HepG2 (cell line): Measurements from ENCODE around the gene PTPN3. TPM values are rescaled to one million over a fixed set of nuclear protein-coding genes. Genes with fewer than 3 reads are reported as not detected.

Source experiments
- AGO1 ChIP-seq: fragments of 200-400 bp; formaldehyde crosslinking; IDR thresholded peaks from 2 replicates; pipeline ENCODE4 v1.6.1; 2017; ENCODE audit warnings: mild to moderate bottlenecking, low read depth, low read length, moderate library complexity; ENCODE audit not compliant: poor library complexity, severe bottlenecking
- ATF1 ChIP-seq: IDR thresholded peaks from 2 replicates; pipeline ENCODE4 v1.6.1; 2016; ENCODE audit warnings: mild to moderate bottlenecking, control low read depth
- CBX5 ChIP-seq: sonication (generic); formaldehyde crosslinking; IDR thresholded peaks from 2 replicates; pipeline ENCODE4 v1.4.0; 2020; ENCODE audit warnings: missing genetic modification reagents, borderline replicate concordance
- CCDC6 ChIP-seq: sonication (generic); formaldehyde crosslinking; IDR thresholded peaks from 2 replicates; pipeline ENCODE4 v1.8.1; 2022; ENCODE audit warnings: mild to moderate bottlenecking, missing genetic modification reagents, moderate library complexity
- FOXK2 ChIP-seq: fragments of 450-650 bp; IDR thresholded peaks from 2 replicates; pipeline ENCODE4 v1.6.1; 2016
- HMGA1 ChIP-seq: sonication (generic); formaldehyde crosslinking; conservative IDR thresholded peaks from 2 replicates; pipeline ENCODE4 v1.4.0; 2020; ENCODE audit warnings: missing genetic modification reagents
- HOXA3 ChIP-seq: sonication (generic); formaldehyde crosslinking; IDR thresholded peaks from 2 replicates; pipeline ENCODE4 v1.5.0; 2020; ENCODE audit warnings: missing genetic modification reagents
- NCOA1 ChIP-seq: sonication (generic); formaldehyde crosslinking; IDR thresholded peaks from 2 replicates; pipeline ENCODE4 v1.9.0; 2021; ENCODE audit warnings: missing genetic modification reagents
- NFIC ChIP-seq: IDR thresholded peaks from 2 replicates; pipeline ENCODE4 v1.6.1; 2012; ENCODE audit warnings: mild to moderate bottlenecking, low read length, inconsistent platforms
- PCBP2 ChIP-seq: fragments of 200-400 bp; formaldehyde crosslinking; optimal IDR thresholded peaks from 2 replicates; pipeline ENCODE3; 2018; ENCODE audit warnings: low read length, low read depth; ENCODE audit not compliant: poor library complexity, severe bottlenecking
- SETDB1 ChIP-seq: sonication (generic); formaldehyde crosslinking; IDR thresholded peaks from 2 replicates; pipeline ENCODE4 v1.5.1; 2020; ENCODE audit warnings: missing genetic modification reagents, mild to moderate bottlenecking, borderline replicate concordance
- SRSF4 ChIP-seq: fragments of 200-400 bp; formaldehyde crosslinking; IDR thresholded peaks from one replicate; pipeline ENCODE4 v1.6.1; 2018; ENCODE audit warnings: mild to moderate bottlenecking, low read depth, low read length, moderate library complexity; ENCODE audit not compliant: poor library complexity, severe bottlenecking
- SUZ12 ChIP-seq: fragments of 150-350 bp; IDR thresholded peaks from 2 replicates; pipeline ENCODE4 v1.6.1; 2014; ENCODE audit warnings: low read depth, low read length
- SYNCRIP ChIP-seq: fragments of 200-400 bp; formaldehyde crosslinking; IDR thresholded peaks from 2 replicates; pipeline ENCODE4 v1.6.1; 2018; ENCODE audit warnings: mild to moderate bottlenecking, low read depth, low read length; ENCODE audit not compliant: insufficient read depth
- ZFP37 ChIP-seq: sonication (generic); formaldehyde crosslinking; IDR thresholded peaks from 2 replicates; pipeline ENCODE4 v1.4.0; 2020; ENCODE audit warnings: missing genetic modification reagents, borderline replicate concordance
- ZNF251 ChIP-seq: sonication (generic); formaldehyde crosslinking; IDR thresholded peaks from 2 replicates; pipeline ENCODE4 v1.9.0; 2021; ENCODE audit warnings: mild to moderate bottlenecking, missing genetic modification reagents
- ZNF292 ChIP-seq: sonication (generic); formaldehyde crosslinking; IDR thresholded peaks from 2 replicates; pipeline ENCODE4 v1.8.1; 2022; ENCODE audit warnings: mild to moderate bottlenecking, low read depth, missing genetic modification reagents, borderline replicate concordance
- ZNF326 ChIP-seq: sonication (generic); formaldehyde crosslinking; IDR thresholded peaks from 2 replicates; pipeline ENCODE4 v1.4.0; 2020; ENCODE audit warnings: missing genetic modification reagents, borderline replicate concordance
- ZNF335 ChIP-seq: sonication (generic); formaldehyde crosslinking; IDR thresholded peaks from 2 replicates; pipeline ENCODE4 v1.4.0; 2020; ENCODE audit warnings: missing genetic modification reagents
- ZNF552 ChIP-seq: sonication (generic); formaldehyde crosslinking; IDR thresholded peaks from 2 replicates; pipeline ENCODE4 v1.9.0; 2022; ENCODE audit warnings: missing genetic modification reagents, mild to moderate bottlenecking, borderline replicate concordance
- ZNF557 ChIP-seq: sonication (generic); formaldehyde crosslinking; IDR thresholded peaks from 2 replicates; pipeline ENCODE4 v1.4.0; 2020; ENCODE audit warnings: missing genetic modification reagents
- ZNF564 ChIP-seq: sonication (generic); formaldehyde crosslinking; IDR thresholded peaks from 2 replicates; pipeline ENCODE4 v1.8.1; 2023; ENCODE audit warnings: mild to moderate bottlenecking, missing genetic modification reagents
- ZNF570 ChIP-seq: sonication (generic); formaldehyde crosslinking; IDR thresholded peaks from 2 replicates; pipeline ENCODE4 v1.4.0; 2020; ENCODE audit warnings: mild to moderate bottlenecking, missing genetic modification reagents, borderline replicate concordance
- ZNF746 ChIP-seq: sonication (generic); formaldehyde crosslinking; IDR thresholded peaks from 2 replicates; pipeline ENCODE4 v1.8.0; 2022; ENCODE audit warnings: mild to moderate bottlenecking, missing genetic modification reagents
- ZSCAN5A ChIP-seq: sonication (generic); formaldehyde crosslinking; IDR thresholded peaks from 2 replicates; pipeline ENCODE4 v1.8.0; 2022; ENCODE audit warnings: mild to moderate bottlenecking, missing genetic modification reagents, borderline replicate concordance
- polyA plus RNA-seq, 8 experiments: library from polyadenylated mRNA; depleted of rRNA in 3 of 8; stranded (reverse) in 7 of 8; unstranded in 1 of 8; fragments of >200 nt; fragmentation: Illumina TruSeq in 4 of 8; extraction: Trizol in 4 of 8; gene quantifications; 2 replicates each; pipeline versions ENCODE4 v1.2.1 to v1.2.3, GENCODE V29; 2011 to 2016; ENCODE audit warnings: low read depth in 4 of 8, missing spikeins in 1 of 8, mixed read lengths in 1 of 8; ENCODE audit not compliant: insufficient read depth in 1 of 8
- total RNA-seq, 5 experiments: library from RNA; depleted of rRNA; stranded (reverse); fragments of >200 nt; fragmentation: Illumina TruSeq; extraction: Trizol; gene quantifications; 2 replicates each; pipeline ENCODE4 v1.2.3, GENCODE V29; 2016; ENCODE audit warnings: low read depth in 1 of 5
- TF ChIP-seq, protein P1 (sequence below): sonication (generic); formaldehyde crosslinking; IDR thresholded peaks from 2 replicates; pipeline ENCODE4 v1.4.0; 2020; ENCODE audit warnings: mild to moderate bottlenecking, missing genetic modification reagents
- TF ChIP-seq, protein P2 (sequence below): sonication (generic); formaldehyde crosslinking; IDR thresholded peaks from 2 replicates; pipeline ENCODE4 v1.4.0; 2020; ENCODE audit warnings: mild to moderate bottlenecking, low read depth, missing genetic modification reagents
- TF ChIP-seq, protein P3 (sequence below): sonication (generic); formaldehyde crosslinking; IDR thresholded peaks from 2 replicates; pipeline ENCODE4 v1.4.0; 2020; ENCODE audit warnings: missing genetic modification reagents, borderline replicate concordance

Gene PTPN3
- total and polyA plus RNA-seq, 2 of the 13 experiments (the other 11 are each of a cell fraction or from before 2014, with no cell fraction given) = 5.6 to 20.5 TPM

- TF ChIP-seq, protein P1, sequence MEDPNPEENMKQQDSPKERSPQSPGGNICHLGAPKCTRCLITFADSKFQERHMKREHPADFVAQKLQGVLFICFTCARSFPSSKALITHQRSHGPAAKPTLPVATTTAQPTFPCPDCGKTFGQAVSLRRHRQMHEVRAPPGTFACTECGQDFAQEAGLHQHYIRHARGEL (CRISPR knock-in tag) = no peak
- TF ChIP-seq ZNF564 (CRISPR knock-in tag) (no peak), PCBP2 (no peak), ZNF326 (CRISPR knock-in tag) (no peak), ZNF335 (peak; percentile 87; the same call in 1 of the 2 replicates), CBX5 (peak; percentile 89), ZSCAN5A (CRISPR knock-in tag) (no peak), SYNCRIP (no peak), ZNF746 (CRISPR knock-in tag) (0 out of 2 replicates have a peak, but pooled peaks have one; percentile 19), HOXA3 (CRISPR knock-in tag) (peak; percentile 75; the same call in 1 of the 2 replicates), ATF1 (CRISPR knock-in tag) (no peak), SUZ12 (no peak), ZNF570 (no peak), ZNF552 (CRISPR knock-in tag) (no peak), AGO1 (no peak), SRSF4 (no peak), ZNF557 (CRISPR knock-in tag) (no peak), ZNF292 (peak; percentile 65; the same call in 1 of the 2 replicates), NCOA1 (CRISPR knock-in tag) (no peak), SETDB1 (CRISPR knock-in tag) (no peak), ZNF251 (CRISPR knock-in tag) (no peak), CCDC6 (CRISPR knock-in tag) (peak; percentile 84; the same call in 1 of the 2 replicates), ZFP37 (CRISPR knock-in tag) (no peak), HMGA1 (CRISPR knock-in tag) (no peak), NFIC (peak; percentile 71; the same call in 1 of the 2 replicates), FOXK2 (peak; percentile 89)
- TF ChIP-seq, protein P2, sequence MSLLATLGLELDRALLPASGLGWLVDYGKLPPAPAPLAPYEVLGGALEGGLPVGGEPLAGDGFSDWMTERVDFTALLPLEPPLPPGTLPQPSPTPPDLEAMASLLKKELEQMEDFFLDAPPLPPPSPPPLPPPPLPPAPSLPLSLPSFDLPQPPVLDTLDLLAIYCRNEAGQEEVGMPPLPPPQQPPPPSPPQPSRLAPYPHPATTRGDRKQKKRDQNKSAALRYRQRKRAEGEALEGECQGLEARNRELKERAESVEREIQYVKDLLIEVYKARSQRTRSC = no peak
- TF ChIP-seq, protein P3, sequence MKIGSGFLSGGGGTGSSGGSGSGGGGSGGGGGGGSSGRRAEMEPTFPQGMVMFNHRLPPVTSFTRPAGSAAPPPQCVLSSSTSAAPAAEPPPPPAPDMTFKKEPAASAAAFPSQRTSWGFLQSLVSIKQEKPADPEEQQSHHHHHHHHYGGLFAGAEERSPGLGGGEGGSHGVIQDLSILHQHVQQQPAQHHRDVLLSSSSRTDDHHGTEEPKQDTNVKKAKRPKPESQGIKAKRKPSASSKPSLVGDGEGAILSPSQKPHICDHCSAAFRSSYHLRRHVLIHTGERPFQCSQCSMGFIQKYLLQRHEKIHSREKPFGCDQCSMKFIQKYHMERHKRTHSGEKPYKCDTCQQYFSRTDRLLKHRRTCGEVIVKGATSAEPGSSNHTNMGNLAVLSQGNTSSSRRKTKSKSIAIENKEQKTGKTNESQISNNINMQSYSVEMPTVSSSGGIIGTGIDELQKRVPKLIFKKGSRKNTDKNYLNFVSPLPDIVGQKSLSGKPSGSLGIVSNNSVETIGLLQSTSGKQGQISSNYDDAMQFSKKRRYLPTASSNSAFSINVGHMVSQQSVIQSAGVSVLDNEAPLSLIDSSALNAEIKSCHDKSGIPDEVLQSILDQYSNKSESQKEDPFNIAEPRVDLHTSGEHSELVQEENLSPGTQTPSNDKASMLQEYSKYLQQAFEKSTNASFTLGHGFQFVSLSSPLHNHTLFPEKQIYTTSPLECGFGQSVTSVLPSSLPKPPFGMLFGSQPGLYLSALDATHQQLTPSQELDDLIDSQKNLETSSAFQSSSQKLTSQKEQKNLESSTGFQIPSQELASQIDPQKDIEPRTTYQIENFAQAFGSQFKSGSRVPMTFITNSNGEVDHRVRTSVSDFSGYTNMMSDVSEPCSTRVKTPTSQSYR (CRISPR knock-in tag) = peak; percentile 64; the same call in 1 of the 2 replicates
Measured at GRCh38 chr9:109507421-109507838, 9.3 kb upstream of the PTPN3 start (continued).
